Measurements from ENCODE around the gene RFTN2. TPM values are rescaled to one million over a fixed set of nuclear protein-coding genes. Genes with fewer than 3 reads are reported as not detected.
"Not testable (repeated sequence)": the region's sequence is repeated elsewhere in the genome, so short reads cannot be mapped to it uniquely, and the experiment has no call there.

Gene RFTN2, protein sequence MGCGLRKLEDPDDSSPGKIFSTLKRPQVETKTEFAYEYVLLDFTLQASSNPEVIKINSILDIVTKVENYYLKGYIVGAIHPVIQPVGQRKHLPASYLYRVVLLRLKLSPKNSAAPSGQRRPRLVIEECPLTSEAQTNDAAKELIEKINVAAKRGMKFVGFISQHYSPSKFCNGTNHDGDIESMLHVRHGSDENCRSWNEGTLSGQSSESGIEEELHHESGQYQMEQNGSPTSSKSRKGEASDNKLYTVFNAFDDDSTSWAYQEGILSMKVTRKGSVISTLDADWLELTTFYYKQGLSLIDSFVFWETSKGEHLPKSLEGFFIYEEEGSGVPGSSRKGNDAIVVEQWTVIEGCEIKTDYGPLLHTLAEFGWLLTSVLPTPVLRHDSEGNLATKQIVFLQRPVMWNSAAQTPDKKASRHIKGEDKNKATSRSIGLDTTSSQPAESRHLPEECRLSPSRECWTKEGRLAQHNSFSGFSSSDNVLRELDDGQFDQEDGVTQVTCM
- 1 to 10 TPM; 5.4 to 10.0 (median 8.5) TPM for total RNA-seq
- 1 to 10 TPM in 2 of 3 donors, under 1 TPM in 1; 0.92 to 3.6 (median 1.3) TPM for polyA plus RNA-seq

GRCh38 chr2:197675246-197675645, at the start of gene RFTN2:
TSS of gene RFTN2 (minus strand) at chr2:197675587. CDS start at chr2:197675458, 129 bp downstream.
- TF ChIP-seq CTCF (IDR thresholded peaks at IDR 0.05), result no peak
- no peak for TF ChIP-seq POLR2A (IDR thresholded peaks at IDR 0.05)
- no peak for TF ChIP-seq EP300 (IDR thresholded peaks at IDR 0.05)
- no peak for TF ChIP-seq POLR2AphosphoS5 (IDR thresholded peaks at IDR 0.05)
- no peak for DNase-seq
- intact Hi-C loops (cut with DNase I), result loop anchor here (5.0 kb wide), 1 partner anchor 43 kb away; no protein-coding TSS in a partner anchor
- 69 to 87% methylated on average over 3 of the region's 3 CpGs for WGBS, 2 donors
- Histone ChIP-seq H3K4me3 (peak within 1 kb of the TSS; percentile 21 to 40 (median 31)), H3K9me3 (no peaks in the 10 kb centered on the region), H3K27ac (peak within 1 kb of the TSS; percentile 49 to 63 (median 57)), H3K4me1 (no peaks in the 10 kb centered on the region), H3K27me3 (no peaks in the 10 kb centered on the region), H3K36me3 (no peaks in the 10 kb centered on the region)

DNA sequence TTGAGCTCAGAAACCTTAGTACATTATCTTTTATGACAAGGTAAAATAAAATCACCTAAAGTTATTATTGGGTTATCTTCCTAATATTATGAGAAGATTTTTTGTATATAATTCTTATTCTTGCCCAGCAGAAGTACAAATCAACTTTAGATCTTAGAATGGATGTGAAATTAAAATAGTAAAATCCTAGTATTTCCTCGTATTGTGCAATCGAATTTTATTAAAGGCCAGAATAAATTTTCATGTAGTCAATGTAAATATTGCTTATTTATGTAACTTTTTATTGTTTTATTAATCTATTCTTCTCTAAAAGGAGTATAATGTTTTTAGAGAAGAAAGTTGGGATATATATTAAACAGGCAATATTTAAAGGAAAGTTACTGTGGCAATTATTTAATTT, 42.5 kb upstream of the RFTN2 start:
- 76 to 91% methylated on average over 2 of the region's 2 CpGs for WGBS, 2 donors
- DNase-seq, result no peak
- intact Hi-C loops (cut with DNase I), result no loop called here
- TF ChIP-seq POLR2AphosphoS5 (IDR thresholded peaks at IDR 0.05) (no peak), EP300 (IDR thresholded peaks at IDR 0.05) (no peak), CTCF (IDR thresholded peaks at IDR 0.05) (no peak), POLR2A (IDR thresholded peaks at IDR 0.05) (no peak)
- no peaks in the 10 kb centered on the region for H3K27me3 ChIP-seq
- H3K36me3 ChIP-seq, result no peaks in the 10 kb centered on the region
- no peaks in the 10 kb centered on the region for H3K4me1 ChIP-seq
- no peak overlapping the region for H3K4me3 ChIP-seq
- no peaks in the 10 kb centered on the region for H3K9me3 ChIP-seq
- no peak overlapping the region for H3K27ac ChIP-seq

- H3K4me3 ChIP-seq, result no peak overlapping the region
- TF ChIP-seq POLR2AphosphoS5 (IDR thresholded peaks at IDR 0.05), result no peak
- TF ChIP-seq POLR2A (IDR thresholded peaks at IDR 0.05), result no peak
- WGBS, 2 donors, result 29 to 72% methylated on average over 3 of the region's 3 CpGs
Measured at GRCh38 chr2:197713271-197713670, 37.9 kb upstream of the RFTN2 start.

GRCh38 chr2:197711578-197711977, 36.2 kb upstream of the RFTN2 start:
- Histone ChIP-seq H3K27me3 (no peaks in the 10 kb centered on the region), H3K4me3 (no peak overlapping the region), H3K27ac (no peak overlapping the region), H3K9me3 (no peaks in the 10 kb centered on the region), H3K4me1 (peaks cover 0 to 31% (median 23%) of the 10 kb centered on the region in 4 donors), H3K36me3 (peaks cover 0 to 5% (median 0%) of the 10 kb centered on the region in 4 donors)
- intact Hi-C loops (cut with DNase I), result no loop called here
- TF ChIP-seq EP300 (IDR thresholded peaks at IDR 0.05), result no peak
- TF ChIP-seq POLR2AphosphoS5 (IDR thresholded peaks at IDR 0.05), result no peak
- TF ChIP-seq CTCF (IDR thresholded peaks at IDR 0.05), result no peak
- no peak for TF ChIP-seq POLR2A (IDR thresholded peaks at IDR 0.05)
- no peak for DNase-seq

More at GRCh38 chr2:197713271-197713670, 37.9 kb upstream of the RFTN2 start:
- no peak for DNase-seq
- H3K4me1 ChIP-seq, result peaks cover 0 to 20% (median 7%) of the 10 kb centered on the region in 4 donors
- H3K27ac ChIP-seq, result no peak overlapping the region
- peaks cover 0 to 5% (median 0%) of the 10 kb centered on the region in 4 donors for H3K36me3 ChIP-seq
- intact Hi-C loops (cut with DNase I), result no loop called here
- no peaks in the 10 kb centered on the region for H3K27me3 ChIP-seq
- H3K9me3 ChIP-seq, result no peaks in the 10 kb centered on the region

GRCh38 chr2:197710424-197711042, 35.1 kb upstream of the RFTN2 start:
- H3K4me3 ChIP-seq, result no peak overlapping the region
- H3K4me1 ChIP-seq, result peaks cover 0 to 41% (median 30%) of the 10 kb centered on the region in 4 donors
- TF ChIP-seq EP300 (IDR thresholded peaks at IDR 0.05) (no peak), POLR2AphosphoS5 (IDR thresholded peaks at IDR 0.05) (no peak)
- intact Hi-C loops (cut with DNase I), result no loop called here
- H3K9me3 ChIP-seq, result no peaks in the 10 kb centered on the region
- H3K27ac ChIP-seq, result no peak overlapping the region
- peaks cover 0 to 5% (median 0%) of the 10 kb centered on the region in 4 donors for H3K36me3 ChIP-seq
- H3K27me3 ChIP-seq, result no peaks in the 10 kb centered on the region
- DNase-seq, result no peak

DNA sequence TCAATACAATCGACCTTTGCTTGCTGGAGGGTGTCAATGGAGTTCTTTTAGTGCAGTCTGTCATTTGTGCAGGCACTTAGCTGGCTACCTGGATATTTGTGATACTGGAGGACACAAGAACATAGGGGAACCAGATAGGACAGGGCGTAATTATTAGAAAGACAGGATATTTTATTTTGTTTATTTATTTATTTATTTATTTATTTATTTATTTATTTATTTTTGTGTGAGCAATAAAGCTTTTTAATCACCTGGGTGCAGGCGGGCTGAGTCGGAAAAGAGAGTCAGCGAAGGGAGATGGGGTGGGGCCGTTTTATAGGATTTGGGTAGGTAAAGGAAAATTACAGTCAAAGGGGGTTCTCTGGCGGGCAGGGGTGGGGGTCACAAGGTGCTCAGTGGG, 33.8 kb upstream of the RFTN2 start:
- peaks cover 0 to 41% (median 36%) of the 10 kb centered on the region in 4 donors for H3K4me1 ChIP-seq
- not testable (repeated sequence) for H3K4me3 ChIP-seq, H3K27ac ChIP-seq, H3K27me3 ChIP-seq, H3K36me3 ChIP-seq, H3K9me3 ChIP-seq, DNase-seq
- intact Hi-C loops (cut with DNase I), result loop anchor here (5.0 to 10.0 kb wide), 3 partner anchors 192 to 586 kb away; partner anchors contain the start of genes COQ10B and MOB4
- 87 to 92% methylated on average over 7 of the region's 7 CpGs for WGBS, 2 donors

All from sigmoid colon (tissue), 7 donors.